Chondrocyte (in vitro differentiated cells): ENCODE data around the gene FOXO3. TPM values are rescaled to one million over a fixed set of nuclear protein-coding genes. Genes with fewer than 3 reads are reported as not detected.

ENCODE experiments used
- DNase-seq: peaks from one replicate; pipeline ENCODE4 v3.0.0; 2021; ENCODE audit warnings: mixed read lengths, low spot score
- H3K27ac Mint-ChIP-seq: one replicate; pipeline ENCODE4 v1.8.0; 2021; ENCODE audit warnings: mild to moderate bottlenecking, moderate library complexity, mixed read lengths; ENCODE audit not compliant: unreplicated experiment
- H3K27me3 Mint-ChIP-seq: 2 replicates; pipeline ENCODE4 v1.8.0; 2021; ENCODE audit warnings: low read depth, mixed read lengths
- H3K36me3 Mint-ChIP-seq: 2 replicates; pipeline ENCODE4 v1.8.0; 2021; ENCODE audit warnings: low read depth, mixed read lengths
- H3K4me1 Mint-ChIP-seq: 2 replicates; pipeline ENCODE4 v1.8.0; 2021; ENCODE audit warnings: low read depth, mild to moderate bottlenecking, mixed read lengths
- H3K4me3 Mint-ChIP-seq: one replicate; pipeline ENCODE4 v1.8.0; 2021; ENCODE audit warnings: mild to moderate bottlenecking, moderate library complexity, mixed read lengths; ENCODE audit not compliant: unreplicated experiment
- H3K9me3 Mint-ChIP-seq: 2 replicates; pipeline ENCODE4 v1.8.0; 2021; ENCODE audit warnings: low read depth, mixed read lengths
- CTCF ChIP-seq: fragments of 200-600 bp; sonication (generic); IDR thresholded peaks from 2 replicates; pipeline ENCODE4 v1.5.0; 2021; ENCODE audit warnings: antibody characterized with exemption, mild to moderate bottlenecking, moderate library complexity
- total RNA-seq: library from RNA; stranded (reverse); gene quantifications from 3 replicates; pipeline ENCODE4 v1.2.1, GENCODE V29; 2021

The FOXO3 gene
- total RNA-seq, 1 donor from 2014 or later: 45.0 TPM

- Mint-ChIP-seq H3K4me1 (peaks cover 48% of the 10 kb centered on the region), H3K9me3 (no peaks in the 10 kb centered on the region), H3K27me3 (no peaks in the 10 kb centered on the region), H3K27ac (no peak overlapping the region), H3K36me3 (peaks cover 15% of the 10 kb centered on the region), H3K4me3 (no peak overlapping the region)
- no peak for DNase-seq
- no peak for TF ChIP-seq CTCF
Measured at GRCh38 chr6:108568551-108569305, 8.0 kb downstream of the FOXO3 start.

- Mint-ChIP-seq H3K27me3 (no peaks in the 10 kb centered on the region), H3K4me3 (no peak overlapping the region), H3K4me1 (peaks cover 41% of the 10 kb centered on the region), H3K9me3 (no peaks in the 10 kb centered on the region), H3K27ac (no peak overlapping the region), H3K36me3 (peaks cover 15% of the 10 kb centered on the region)
- peak; percentile 71 for TF ChIP-seq CTCF
- no peak for DNase-seq
Measured at GRCh38 chr6:108570517-108570916, 9.8 kb downstream of the FOXO3 start.

GRCh38 chr6:108574457-108575141 lies 13.9 kb downstream of the FOXO3 start:
- no peak overlapping the region for H3K27ac Mint-ChIP-seq
- no peak for TF ChIP-seq CTCF
- no peak overlapping the region for H3K4me3 Mint-ChIP-seq
- peaks cover 52% of the 10 kb centered on the region for H3K4me1 Mint-ChIP-seq
- no peaks in the 10 kb centered on the region for H3K27me3 Mint-ChIP-seq
- H3K9me3 Mint-ChIP-seq: no peaks in the 10 kb centered on the region
- H3K36me3 Mint-ChIP-seq: peaks cover 12% of the 10 kb centered on the region
- no peak for DNase-seq

- DNase-seq: no peak
- Mint-ChIP-seq H3K27me3 (no peaks in the 10 kb centered on the region), H3K9me3 (no peaks in the 10 kb centered on the region), H3K36me3 (peaks cover 8% of the 10 kb centered on the region), H3K27ac (no peak overlapping the region), H3K4me3 (no peak overlapping the region), H3K4me1 (peaks cover 59% of the 10 kb centered on the region)
- TF ChIP-seq CTCF: no peak
Measured at GRCh38 chr6:108575905-108576494, 15.3 kb downstream of the FOXO3 start.

GRCh38 chr6:108576709-108577108 lies 16.0 kb downstream of the FOXO3 start:
- Mint-ChIP-seq H3K27ac (peak overlapping the region; percentile 73), H3K4me1 (peaks cover 66% of the 10 kb centered on the region), H3K27me3 (no peaks in the 10 kb centered on the region), H3K36me3 (peaks cover 6% of the 10 kb centered on the region), H3K9me3 (no peaks in the 10 kb centered on the region), H3K4me3 (no peak overlapping the region)
- TF ChIP-seq CTCF: no peak
- DNase-seq: no peak
